SK-MEL-5 (cell line): ENCODE results near the gene NEK8. TPM values are rescaled to one million over a fixed set of nuclear protein-coding genes. Genes with fewer than 3 reads are reported as not detected.
"Not testable (repeated sequence)": the region's sequence is repeated elsewhere in the genome, so short reads cannot be mapped to it uniquely, and the experiment has no call there.

Experiments
- DNase-seq: peaks from one replicate; pipeline ENCODE4 v3.0.0-alpha.2; 2016; ENCODE audit warnings: low read depth, low spot score
- in situ Hi-C: cut with HindIII; loops from 2 replicates; pipeline ENCODE4 v1.10.0; 2016; ENCODE audit warnings: low sequenced_read_pairs, high pct_unique_total_duplicates, low pct_unique_long_range_greater_than_20kb
- total RNA-seq: library from RNA; depleted of rRNA; stranded (reverse); fragments of >200 nt; shearing (Covaris generic); gene quantifications from 2 replicates; pipeline ENCODE4 v1.2.3, GENCODE V29; 2014

NEK8 gene
- total RNA-seq, 1 experiment from 2014 or later = 1.8 TPM

DNA sequence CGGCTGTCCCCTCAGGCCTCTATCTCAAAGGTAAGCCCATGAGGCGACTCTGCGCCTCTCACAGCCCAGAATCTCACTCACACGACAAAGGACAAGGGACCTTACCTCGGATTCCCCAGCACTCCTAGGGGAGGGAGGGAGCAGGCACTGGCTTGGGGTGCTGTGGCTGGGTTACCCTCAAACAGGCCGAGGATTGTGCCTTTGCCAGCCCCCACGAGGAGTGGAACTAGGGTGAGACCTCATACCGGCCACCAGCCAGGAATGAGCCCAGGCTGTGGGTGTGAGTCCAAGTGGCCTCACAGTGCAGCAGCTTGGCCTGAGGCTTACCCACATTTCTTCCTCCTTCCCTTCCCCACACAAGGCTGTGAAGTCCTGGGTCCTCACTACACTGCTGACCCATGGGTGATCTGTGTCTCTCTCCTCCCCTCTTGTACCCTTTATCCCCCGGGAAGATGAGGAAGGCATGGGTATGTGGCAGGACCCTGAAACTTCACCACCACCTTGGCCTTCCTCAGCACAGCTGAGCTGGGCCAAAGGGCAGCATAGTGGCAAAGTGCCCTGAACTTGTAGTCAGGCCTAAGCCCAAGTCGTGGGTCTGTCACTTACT lies 22.8 kb upstream of the NEK8 start:
- in situ Hi-C loops = no loop called here
- DNase-seq = no peak

DNA sequence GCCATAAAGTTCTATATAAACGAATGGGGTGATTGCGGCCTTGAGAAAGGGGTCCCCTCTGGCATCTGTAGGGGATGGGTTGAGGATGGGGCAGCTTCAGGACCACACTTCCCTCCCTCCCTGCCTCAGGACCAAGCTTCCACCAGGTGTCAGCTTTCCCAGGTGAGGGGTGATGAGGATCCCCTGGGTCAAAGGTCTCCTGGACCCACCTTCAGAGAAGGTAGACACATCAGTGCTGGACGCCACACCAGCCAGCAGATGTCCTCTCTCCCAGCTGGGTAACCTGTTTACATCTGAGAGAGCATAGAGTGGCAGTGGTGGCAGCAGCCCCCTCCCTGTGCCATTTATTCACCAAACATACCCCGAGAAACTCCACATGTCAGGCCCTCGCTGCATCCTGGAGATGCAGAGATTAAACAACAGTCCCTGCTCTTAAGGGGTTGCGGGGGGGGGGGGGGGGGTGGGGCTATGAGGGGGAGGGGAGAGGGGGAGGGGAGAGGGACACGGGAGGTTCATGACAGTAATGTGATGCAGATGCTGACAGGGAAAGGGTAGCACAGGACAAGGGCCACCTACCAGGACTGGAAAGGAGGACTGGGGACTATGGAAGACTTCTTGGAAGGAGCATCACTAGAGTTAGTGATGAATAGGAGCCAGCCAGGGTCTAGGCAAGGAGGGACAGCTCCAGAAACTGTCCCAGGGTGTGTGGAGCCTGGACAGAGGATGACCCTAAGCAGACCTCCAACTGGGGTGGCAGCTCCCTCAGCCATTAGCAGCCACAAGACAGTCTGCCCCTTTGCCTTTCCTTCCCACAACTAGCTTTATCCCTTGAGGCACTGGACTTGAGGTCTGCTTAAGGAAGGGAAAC lies 21.9 kb upstream of the NEK8 start:
- no peak for DNase-seq
- in situ Hi-C loops = no loop called here

DNA sequence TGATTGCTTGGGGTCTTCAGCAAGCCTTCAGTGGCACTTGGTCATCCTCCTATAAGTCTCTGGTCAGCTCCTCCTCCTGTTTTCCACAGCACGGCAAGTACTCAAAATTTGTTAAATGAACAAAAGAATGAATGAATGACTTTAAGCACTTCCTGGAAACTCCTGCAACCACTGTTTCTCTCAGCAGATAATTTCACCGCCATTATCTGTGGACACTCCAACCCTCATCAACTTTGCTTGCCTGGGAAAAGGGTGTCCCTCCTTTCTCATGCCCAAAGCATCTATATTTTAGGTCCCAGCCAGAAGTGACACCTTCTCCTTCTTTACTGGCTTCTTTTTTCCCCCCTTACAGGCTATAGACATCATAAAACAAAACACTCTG lies 21.3 kb upstream of the NEK8 start:
- no peak for DNase-seq
- in situ Hi-C loops = no loop called here

DNA sequence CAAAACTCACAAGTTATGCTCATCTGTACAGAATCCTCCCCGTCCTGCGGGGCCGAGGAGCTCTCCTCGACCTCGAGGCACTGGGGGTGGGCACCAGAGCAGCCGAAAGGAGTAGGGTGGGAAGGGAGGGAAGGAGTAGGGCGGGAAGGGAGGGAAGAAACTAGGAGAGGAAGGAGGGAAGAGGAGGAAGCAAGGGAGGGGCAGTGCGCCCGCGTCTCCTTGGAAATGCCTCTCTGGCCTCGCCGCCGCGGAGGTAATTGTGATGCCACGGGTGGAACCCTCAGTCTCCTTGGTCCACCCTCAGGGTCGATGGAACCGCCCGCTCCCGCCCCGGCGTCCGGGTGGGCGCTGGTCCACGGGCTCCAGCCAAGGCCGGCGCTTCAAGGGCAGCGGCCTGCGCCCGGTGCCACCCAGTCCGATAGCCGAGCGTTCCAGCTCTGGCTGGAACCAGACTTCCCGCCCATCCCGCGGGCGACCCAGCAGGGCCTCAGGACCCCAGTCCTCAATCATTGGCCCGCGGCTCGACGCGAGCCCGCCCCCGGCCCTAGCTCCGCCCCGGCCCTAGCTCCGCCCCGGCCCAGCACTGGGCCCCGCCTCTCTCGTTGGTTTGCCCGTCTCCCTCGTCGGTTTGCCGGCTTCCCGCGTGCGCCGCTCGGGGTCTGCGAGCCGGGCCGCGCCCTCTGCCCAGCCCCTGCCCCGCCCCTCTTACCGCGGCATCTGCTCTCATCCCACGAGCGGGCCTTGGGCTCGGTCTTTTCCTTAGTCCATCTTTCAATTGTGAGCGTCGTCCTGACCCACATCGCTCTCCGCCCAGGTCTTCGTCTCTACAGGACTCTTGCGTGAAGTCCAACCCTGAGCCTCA lies 17.5 kb upstream of the NEK8 start:
- in situ Hi-C loops = no loop called here
- peak; percentile 75 for DNase-seq

DNA sequence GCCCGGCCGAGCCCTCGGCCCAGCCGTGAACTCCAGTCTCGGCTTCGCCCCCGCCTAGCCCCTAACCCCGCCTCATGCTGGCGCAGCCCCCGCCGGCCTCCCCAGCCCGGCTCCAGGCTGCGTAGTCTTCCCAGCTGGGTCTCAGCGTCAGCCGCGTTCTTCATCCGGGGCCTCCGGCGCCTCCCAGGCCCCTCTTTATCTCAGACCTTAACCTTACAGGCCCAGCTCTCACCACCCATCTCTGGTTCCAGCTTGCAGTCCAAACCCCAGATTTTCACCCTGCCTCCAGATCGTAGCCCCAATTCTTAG lies 16.9 kb upstream of the NEK8 start, which contains the start of gene PROCA1:
PROCA1 (minus strand) TSS at position 166 of the 309 bp plus-strand sequence. CDS start 228 bp downstream, outside the sequence.
- in situ Hi-C loops = no loop called here
- no peak for DNase-seq

DNA sequence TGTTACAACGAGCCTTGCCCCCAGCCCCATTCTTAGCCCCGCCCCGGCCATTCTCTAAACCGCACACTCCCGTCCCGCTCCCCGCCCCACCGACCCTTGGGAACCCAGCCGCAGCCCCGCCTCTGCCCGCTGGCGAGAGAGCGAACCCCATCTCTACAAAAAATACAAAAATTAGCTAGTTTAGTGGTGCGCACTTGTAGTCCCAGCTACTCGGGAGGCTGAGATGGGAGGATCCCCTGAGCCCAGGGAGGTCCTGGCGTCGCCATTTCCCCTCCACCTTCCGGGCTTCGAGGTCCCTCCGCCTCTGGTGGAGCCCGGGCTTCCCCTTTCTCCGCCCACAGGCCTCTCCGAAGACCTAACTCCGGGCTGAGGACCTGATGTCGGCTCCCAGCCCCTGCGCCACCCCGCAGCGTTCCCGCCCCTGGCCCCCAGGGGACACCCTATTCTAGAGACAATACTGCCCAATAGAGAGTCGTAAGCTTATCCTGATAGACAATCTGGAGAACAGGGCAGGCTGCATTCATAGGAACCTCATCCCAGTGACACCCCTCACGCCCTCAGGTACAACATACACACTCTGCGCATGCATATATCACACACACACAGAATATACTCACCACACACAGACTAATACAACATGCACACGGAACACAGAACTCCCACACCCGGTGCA lies 16.4 kb upstream of the NEK8 start:
- in situ Hi-C loops = no loop called here
- DNase-seq = no peak

DNA sequence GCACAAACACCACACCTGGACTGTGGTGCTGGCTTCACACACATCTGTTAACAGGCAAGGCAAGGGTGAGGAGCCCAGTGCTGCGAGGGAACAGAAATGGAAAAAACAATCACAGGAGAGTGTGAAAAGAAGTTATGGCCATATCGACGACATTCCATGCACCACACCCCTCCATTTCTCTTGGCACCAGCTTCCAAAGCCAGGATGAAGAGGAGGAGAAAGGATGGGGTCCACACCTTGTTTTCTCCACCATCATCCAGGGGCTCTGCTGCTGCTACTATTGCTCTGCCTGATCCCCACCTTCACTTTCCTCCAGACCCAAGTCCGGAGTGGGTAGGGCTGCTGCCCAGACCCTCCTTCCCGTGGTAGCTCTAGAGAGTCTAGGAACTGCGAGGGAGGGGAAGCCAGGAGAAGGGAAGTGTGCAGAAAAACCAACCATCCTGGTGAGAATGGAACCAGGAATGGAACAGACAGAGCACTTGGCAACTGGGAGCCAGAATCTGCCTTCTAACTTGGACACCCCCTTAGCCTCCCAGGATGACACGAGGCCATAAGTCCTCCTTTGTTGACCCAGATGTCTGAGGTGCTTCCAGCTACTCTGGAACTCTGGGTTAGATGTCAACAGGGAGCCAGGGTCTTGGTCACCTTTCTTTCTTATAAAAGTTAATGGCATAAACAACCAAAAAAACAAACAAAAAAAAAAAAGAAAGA lies 15.7 kb upstream of the NEK8 start:
- in situ Hi-C loops = no loop called here
- DNase-seq = no peak

DNA sequence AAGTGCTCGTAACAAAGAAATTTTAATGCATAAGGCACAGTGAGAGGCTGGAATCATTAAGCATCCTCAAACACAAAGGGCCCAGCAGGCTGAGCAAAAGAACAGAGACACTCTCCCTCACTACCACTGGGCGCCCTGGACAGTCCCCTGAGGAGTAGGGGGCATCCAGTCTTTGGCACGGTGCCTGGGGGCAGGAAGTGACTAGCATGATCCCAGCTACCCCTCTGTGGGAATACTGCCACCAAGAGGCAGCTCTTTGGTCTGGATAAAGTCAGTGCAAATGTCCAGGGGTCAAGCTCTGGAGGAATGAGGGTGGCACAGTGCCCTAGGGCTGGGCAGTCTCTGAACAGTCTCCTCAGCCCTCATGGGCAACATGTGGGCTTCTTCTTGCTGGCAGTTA lies 14.3 kb upstream of the NEK8 start:
- no peak for DNase-seq
- in situ Hi-C loops = no loop called here

DNA sequence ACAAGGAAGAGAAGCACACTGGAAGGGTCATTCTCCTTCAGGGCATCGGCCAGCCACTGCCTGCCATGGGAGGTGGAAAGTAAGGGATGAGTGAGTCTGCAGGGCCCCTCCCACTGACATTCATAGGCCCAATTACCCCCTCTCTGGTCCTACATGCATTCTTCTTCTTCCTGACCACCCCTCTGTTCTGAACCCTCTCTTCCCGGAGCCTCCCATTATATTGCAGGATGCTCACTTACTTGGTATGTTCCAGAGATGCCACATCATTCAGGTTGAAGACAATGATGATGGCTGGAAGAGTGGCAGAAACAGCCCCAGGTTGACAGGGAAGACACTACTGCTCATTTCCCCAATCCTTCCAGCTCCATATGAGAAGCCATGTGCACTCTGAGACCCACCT lies 13.4 kb upstream of the NEK8 start:
- DNase-seq = no peak
- in situ Hi-C loops = no loop called here

DNA sequence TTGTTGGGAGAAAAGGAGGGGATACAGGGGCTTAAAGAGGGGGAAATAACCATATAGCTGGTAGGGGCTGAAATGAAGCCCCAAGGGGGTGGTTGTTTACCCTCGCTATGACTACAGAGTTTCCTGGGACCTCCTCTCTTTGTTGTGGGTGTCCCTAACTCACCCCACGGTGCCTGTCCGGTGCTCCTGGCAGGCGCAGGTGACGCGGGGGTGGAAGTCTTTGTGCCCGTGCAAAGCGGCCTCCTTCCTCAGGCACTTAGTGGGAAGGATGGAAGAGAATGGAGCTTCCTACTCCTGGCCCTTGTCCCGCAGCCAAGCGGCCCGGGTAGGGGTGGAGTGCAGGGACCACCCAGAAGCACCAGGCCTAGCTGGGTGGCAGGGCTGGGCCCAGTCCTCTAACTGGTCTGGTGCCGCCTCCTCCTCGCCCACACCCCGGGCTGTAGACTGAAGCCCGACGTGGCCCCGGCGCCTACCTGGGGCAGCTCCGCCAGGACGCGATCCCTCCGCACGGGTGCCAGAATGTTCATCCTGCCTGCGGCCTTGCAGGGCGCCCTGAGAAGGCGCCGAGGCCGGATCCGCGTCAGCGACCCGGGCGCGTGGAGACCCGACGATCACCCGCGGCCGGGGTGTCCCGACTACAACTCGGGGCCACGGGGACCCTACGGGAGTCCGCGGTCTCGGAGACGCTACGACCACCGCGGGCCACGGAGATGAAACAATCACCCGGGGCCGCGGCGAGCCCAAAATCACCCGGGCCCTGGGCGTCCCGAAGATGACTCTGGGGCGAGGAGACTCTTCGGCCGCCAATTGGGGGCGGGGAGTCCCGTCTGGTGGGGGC lies 11.6 kb upstream of the NEK8 start:
- DNase-seq = no peak

DNA sequence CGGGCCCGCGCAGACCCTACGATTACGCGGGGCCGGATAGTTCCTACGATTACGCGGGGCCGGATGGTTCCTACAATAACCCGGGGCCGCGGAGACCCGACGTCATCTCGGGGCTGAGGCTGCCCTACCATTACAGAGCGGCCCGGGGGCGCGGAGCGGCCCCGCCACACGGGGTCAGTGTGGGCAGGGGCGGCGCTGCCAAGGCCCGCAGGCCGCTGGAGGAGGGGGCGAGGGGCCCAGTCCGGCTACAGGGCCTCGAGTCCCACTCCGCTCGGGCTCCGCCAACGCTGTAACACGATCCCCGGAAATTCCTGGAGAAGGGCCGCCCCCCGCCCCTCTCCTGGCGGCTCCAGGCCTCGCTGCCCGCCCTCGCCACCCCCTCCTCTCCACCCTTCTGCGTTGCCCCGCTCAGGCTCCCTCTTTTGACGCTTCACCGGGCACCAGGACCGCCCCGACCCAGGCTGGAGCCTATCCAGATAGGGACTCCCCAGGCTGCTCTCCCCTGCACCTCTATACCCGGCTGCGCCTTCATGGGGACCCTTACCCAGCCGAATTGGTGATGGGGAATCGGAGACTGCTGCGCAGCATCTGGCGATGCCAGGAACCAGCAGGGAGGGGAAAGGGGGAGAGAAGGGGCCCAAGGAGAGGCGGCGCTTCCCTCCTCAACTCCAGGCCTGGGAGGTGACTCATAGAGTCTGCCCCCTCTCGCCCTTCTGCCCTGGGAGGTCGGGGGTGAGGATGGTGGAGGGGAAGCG lies 10.8 kb upstream of the NEK8 start, which contains the start of gene RAB34:
RAB34 (minus strand) TSS at position 291 of the 755 bp plus-strand sequence. CDS start 602 bp downstream, outside the sequence.
- DNase-seq = peak; percentile 74
- in situ Hi-C loops = no loop called here

More for the DNA sequence above, 11.6 kb upstream of the NEK8 start:
- in situ Hi-C loops = no loop called here

DNA sequence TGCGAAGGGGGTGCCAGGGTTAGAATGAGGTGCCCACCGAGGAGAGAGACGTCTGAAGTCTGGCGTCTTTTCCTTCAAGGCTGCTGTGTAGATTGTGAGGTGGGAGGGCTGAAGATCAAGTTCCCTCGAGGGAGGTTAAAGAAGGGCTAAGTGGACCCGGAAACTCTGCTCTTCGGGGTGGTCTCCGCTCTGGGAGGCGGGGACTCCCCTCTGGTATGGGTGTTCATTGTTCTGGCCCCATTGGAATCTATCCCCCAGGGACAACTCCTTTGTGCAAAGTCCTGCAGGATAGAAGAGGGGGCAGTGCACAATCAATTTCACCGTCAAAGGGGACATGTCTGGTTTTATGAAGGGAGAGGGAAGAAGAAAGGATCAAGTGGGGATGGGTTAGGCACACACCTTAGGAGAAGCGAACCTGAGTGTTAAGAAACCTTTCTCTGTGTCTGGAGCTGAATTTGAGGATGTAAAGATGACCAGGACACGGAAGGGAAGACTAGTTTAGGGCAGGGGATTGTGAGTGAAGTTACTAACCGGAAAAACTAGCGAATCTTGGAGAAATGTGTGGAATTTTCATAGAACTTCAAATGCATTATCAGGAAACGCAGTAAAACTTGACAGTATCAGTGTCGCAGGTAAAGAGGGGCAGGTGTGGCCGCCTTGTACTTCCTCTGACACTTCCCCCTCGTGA lies 10.1 kb upstream of the NEK8 start:
- in situ Hi-C loops = no loop called here
- no peak for DNase-seq

DNA sequence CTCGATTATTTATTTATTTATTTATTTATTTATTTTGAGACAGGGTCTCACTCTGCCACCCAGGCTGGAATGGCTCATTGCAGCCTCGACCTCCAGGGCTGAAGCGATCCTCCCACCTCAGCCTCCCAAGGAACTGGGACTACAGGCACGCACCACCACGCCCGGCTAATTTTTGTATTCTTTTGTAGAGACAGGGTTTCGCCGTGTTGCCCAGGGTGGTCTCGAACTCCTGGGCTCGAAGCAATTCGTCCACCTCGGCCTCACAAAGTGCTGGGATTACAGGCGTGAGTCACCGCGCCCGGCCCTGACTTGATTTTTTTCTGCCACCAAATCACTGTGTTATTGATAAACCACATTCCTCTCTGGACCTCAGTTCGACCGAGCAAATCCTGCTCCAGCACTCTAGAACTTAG lies 9.6 kb upstream of the NEK8 start:
- in situ Hi-C loops = no loop called here
- no peak for DNase-seq

DNA sequence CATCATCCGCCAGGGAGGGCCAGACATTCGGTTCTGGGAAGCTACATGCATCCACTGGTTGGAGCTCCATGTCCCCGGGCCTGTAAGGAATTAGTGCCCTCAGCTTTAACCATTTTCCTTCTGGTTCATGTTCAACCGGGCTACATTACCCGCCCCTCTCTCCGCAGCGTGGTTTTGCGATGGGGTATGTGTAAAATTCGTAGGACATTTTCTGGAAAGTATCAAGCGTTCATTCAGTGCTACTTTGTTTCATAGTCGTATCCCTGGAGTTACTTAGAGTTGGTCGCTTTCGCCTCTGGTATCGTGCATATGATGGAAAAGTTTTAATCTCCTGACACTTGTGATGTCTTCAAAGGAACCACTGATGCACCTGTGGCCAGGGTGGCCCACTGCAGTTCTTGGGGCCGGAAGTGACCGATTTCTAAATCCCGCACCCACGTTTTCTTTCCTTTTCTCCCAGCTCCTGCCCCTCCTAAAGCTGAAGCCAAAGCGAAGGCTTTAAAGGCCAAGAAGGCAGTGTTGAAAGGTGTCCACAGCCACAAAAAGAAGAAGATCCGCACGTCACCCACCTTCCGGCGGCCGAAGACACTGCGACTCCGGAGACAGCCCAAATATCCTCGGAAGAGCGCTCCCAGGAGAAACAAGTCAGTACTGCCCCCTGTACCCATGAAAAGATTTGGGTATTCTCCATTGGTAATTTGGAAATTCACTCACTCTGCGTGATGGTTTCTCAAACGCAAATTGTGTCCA lies 8.2 kb upstream of the NEK8 start:
- no peak for DNase-seq
- in situ Hi-C loops = no loop called here

DNA sequence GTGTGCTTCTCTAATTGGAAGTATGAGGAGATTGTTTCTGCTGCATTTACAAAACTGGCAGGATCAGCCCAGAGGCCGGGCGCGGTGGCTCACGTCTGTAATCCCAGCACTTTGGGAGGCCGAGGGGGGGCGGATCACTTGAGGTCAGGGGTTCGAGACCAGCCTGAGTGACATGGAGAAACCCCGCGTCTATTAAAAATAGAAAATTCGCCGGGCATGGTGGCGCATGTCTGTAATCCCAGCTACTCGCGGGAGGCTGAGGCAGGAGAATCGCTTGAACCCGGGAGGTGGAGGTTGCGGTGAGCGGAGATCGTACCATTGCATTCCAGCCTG lies 7.6 kb upstream of the NEK8 start:
- DNase-seq, in situ Hi-C loops: not testable (repeated sequence)
